ENCODE results near the gene BEND6.

Gene BEND6

GRCh38 chr6:56954403-56955170 is at the start of gene BEND6:
Gene BEND6 (plus strand): TSS chr6:56955107. CDS start chr6:56981811, 26,704 bp downstream.
- Histone ChIP-seq H3K79me2 (ENCODE audit: insufficient read depth, low read length) (peaks cover 66% of the 10 kb centered on the region), H3K27me3 (ENCODE audit: insufficient read depth, low read length, poor library complexity, severe bottlenecking) (no peaks in the 10 kb centered on the region)

GRCh38 chr6:56905378-56905777 is 49.5 kb upstream of the BEND6 start:
- Histone ChIP-seq H3K4me3 (ENCODE audit: low read length, poor library complexity, severe bottlenecking) (no peak overlapping the region), H3K9me2 (replicated peaks; ENCODE audit: low read depth, low read length) (no peaks in the 10 kb centered on the region), H3K27me3 (ENCODE audit: insufficient read depth, low read length, poor library complexity, severe bottlenecking) (no peaks in the 10 kb centered on the region), H3K9me3 (ENCODE audit: insufficient read depth, low read depth, low read length) (no peaks in the 10 kb centered on the region), H2AFZ (ENCODE audit: low read length) (no peak overlapping the region), H3K9ac (ENCODE audit: low read depth, low read length, poor library complexity, severe bottlenecking) (peak overlapping the region; percentile 17), H3F3A (ENCODE audit: low read depth) (no peaks in the 10 kb centered on the region), H3K79me2 (ENCODE audit: insufficient read depth, low read length) (peaks cover 5% of the 10 kb centered on the region; the same call in 1 of the 2 replicates), H3K4me2 (ENCODE audit: low read depth, low read length, poor library complexity, severe bottlenecking) (no peak overlapping the region), H3K36me3 (ENCODE audit: insufficient read depth, low read length) (no peaks in the 10 kb centered on the region), H3K4me1 (ENCODE audit: insufficient read depth, low read length, poor library complexity, severe bottlenecking) (peaks cover 27% of the 10 kb centered on the region), H4K20me1 (ENCODE audit: insufficient read depth, low read length, poor library complexity, severe bottlenecking) (no peaks in the 10 kb centered on the region)
- TF ChIP-seq EZH2phosphoT487 (IDR thresholded peaks at IDR 0.05; ENCODE audit: borderline replicate concordance) (no peak), CTCF (conservative IDR thresholded peaks at IDR 0.05; ENCODE audit: low read length) (no peak)

More at GRCh38 chr6:56954403-56955170, at the start of gene BEND6:
- Histone ChIP-seq H2AFZ (ENCODE audit: low read length) (peak within 1 kb of the TSS; percentile 17; the same call in 1 of the 2 replicates), H3F3A (ENCODE audit: low read depth) (peaks cover 2% of the 10 kb centered on the region; the same call in 1 of the 2 replicates), H3K36me3 (ENCODE audit: insufficient read depth, low read length) (no peaks in the 10 kb centered on the region), H4K20me1 (ENCODE audit: insufficient read depth, low read length, poor library complexity, severe bottlenecking) (no peaks in the 10 kb centered on the region), H3K9me3 (ENCODE audit: insufficient read depth, low read depth, low read length) (no peaks in the 10 kb centered on the region), H3K9me2 (replicated peaks; ENCODE audit: low read depth, low read length) (no peaks in the 10 kb centered on the region), H3K4me2 (ENCODE audit: low read depth, low read length, poor library complexity, severe bottlenecking) (peak within 1 kb of the TSS; percentile 75), H3K9ac (ENCODE audit: low read depth, low read length, poor library complexity, severe bottlenecking) (peak within 1 kb of the TSS; percentile 86), H3K4me3 (ENCODE audit: low read length, poor library complexity, severe bottlenecking) (peak within 1 kb of the TSS; percentile 78), H3K4me1 (ENCODE audit: insufficient read depth, low read length, poor library complexity, severe bottlenecking) (peaks cover 73% of the 10 kb centered on the region)
- TF ChIP-seq CTCF (conservative IDR thresholded peaks at IDR 0.05; ENCODE audit: low read length) (no peak), EZH2phosphoT487 (IDR thresholded peaks at IDR 0.05; ENCODE audit: borderline replicate concordance) (no peak)

GRCh38 chr6:56906752-56907151 is 48.2 kb upstream of the BEND6 start:
- no peaks in the 10 kb centered on the region for H3K27me3 ChIP-seq (ENCODE audit: insufficient read depth, low read length, poor library complexity, severe bottlenecking)
- H3K9ac ChIP-seq (ENCODE audit: low read depth, low read length, poor library complexity, severe bottlenecking) = no peak overlapping the region
- TF ChIP-seq CTCF (conservative IDR thresholded peaks at IDR 0.05; ENCODE audit: low read length) = no peak
- H3K4me2 ChIP-seq (ENCODE audit: low read depth, low read length, poor library complexity, severe bottlenecking) = no peak overlapping the region
- H3K36me3 ChIP-seq (ENCODE audit: insufficient read depth, low read length) = no peaks in the 10 kb centered on the region
- H3K79me2 ChIP-seq (ENCODE audit: insufficient read depth, low read length) = peaks cover 14% of the 10 kb centered on the region; the same call in 1 of the 2 replicates
- H3F3A ChIP-seq (ENCODE audit: low read depth) = no peaks in the 10 kb centered on the region
- peaks cover 37% of the 10 kb centered on the region for H3K4me1 ChIP-seq (ENCODE audit: insufficient read depth, low read length, poor library complexity, severe bottlenecking)
- H3K9me3 ChIP-seq (ENCODE audit: insufficient read depth, low read depth, low read length) = no peaks in the 10 kb centered on the region
- H4K20me1 ChIP-seq (ENCODE audit: insufficient read depth, low read length, poor library complexity, severe bottlenecking) = no peaks in the 10 kb centered on the region
- no peak overlapping the region for H3K4me3 ChIP-seq (ENCODE audit: low read length, poor library complexity, severe bottlenecking)
- H3K9me2 ChIP-seq (replicated peaks; ENCODE audit: low read depth, low read length) = no peaks in the 10 kb centered on the region
- H2AFZ ChIP-seq (ENCODE audit: low read length) = 0 out of 2 replicates have a peak overlapping the region, but pooled peaks have one; percentile 38
